GM18499 (cell line): ENCODE results near the gene INAFM1.
A peak's percentile ranks its signal among the peaks of the same experiment; 100 is the strongest.
"Not testable (repeated sequence)": the region's sequence is repeated elsewhere in the genome, so short reads cannot be mapped to it uniquely, and the experiment has no call there.

ENCODE experiments used
- ATAC-seq: cut with Tn5 transposase; IDR thresholded peaks from one replicate; pipeline ENCODE4 v1.9.1; 2021; ENCODE audit warnings: moderate number of reproducible peaks; ENCODE audit not compliant: insufficient read depth, unreplicated experiment

Gene INAFM1

DNA sequence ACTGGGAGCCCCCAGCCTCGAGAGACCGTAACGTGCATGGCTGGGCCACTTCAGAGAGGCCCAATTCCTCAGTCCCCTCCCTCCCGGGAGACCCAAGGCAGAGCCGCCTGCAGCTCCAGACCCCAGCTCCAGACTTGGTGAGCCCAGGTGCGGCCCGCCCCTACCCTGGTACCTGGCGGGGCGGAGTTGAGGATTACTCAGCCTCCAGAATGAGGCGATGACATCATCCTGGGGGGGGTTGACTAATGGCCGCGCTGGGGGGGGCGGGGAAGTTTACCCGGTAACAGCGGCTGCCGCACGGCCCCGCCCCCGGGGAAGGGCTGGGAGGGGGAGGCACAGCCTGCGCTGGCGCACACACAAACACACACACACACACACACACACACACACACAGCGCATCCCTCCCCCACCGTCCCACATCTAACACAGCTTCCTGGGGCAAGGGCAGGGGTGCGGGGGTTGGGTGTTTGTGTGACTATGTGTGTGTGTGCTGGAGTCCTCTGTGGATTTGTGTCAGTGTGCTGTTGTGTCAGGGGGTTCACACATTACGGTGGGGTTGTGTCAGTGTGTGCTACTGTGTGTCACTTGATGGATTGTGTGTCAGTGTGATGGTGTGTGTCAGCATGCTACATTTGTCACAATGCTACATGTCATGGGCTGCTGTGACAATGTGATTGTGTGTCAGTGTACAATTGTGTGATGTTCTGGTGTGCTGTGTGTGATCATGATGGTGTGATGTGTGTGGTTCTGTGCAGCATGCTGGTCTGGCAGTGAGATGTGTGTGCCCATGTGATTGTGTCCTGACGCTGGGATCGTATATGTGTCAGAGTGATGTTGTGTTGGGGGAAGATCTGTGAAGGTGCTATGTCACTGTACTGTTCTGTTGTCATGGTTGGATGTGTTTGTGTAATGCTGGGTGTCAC, 33.4 kb upstream of the INAFM1 start:
- no peak for ATAC-seq

DNA sequence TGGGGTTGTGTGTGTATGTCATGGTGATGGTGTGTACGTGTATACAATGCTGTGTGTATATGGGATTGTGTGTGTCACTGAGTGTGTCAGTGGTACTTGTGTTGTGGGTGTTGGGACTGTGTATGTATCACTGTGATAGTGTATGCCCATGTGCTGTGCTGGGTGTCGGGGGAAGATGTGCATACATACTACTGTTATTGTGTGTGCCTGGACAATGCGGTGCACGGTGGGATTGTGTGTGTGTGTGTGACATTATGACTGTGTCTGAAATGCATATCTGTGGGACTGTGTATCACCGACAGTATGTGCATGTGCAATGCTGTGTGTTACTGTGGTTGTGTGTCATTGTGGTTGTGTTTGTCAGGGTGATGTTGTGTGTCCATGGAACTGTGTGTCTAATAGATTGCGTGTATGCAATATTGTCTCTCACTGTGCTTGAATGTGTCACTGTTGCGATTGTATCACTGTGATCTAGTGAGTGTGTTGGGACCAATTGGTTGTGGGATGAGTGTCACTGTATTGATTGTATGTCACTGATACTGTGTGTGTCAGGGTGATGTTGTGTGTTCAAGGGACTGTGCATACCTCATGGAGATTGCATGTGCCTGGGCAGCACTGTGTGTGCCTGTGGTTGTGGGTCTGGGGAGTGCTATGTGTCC, 32.6 kb upstream of the INAFM1 start:
- no peak for ATAC-seq

DNA sequence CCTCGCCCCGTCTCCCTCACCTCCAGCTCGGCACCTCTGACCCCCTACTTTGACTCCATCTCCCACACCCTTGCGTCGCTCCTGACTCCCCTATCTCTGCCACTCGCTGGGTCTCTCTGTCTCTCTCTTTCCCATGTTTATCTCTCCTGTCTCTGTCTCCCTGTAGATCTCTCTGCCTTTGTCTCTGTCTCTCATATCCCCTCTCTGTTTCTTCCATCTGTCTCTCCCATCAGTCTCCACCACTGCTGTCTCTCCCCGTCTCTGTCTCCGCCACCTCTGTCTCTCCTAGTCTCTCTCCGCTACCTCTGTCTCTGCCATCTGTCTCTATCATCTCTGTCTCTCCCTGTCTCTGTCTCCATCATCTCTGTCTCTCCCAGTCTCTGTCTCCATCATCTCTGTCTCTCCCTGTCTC, 31.3 kb upstream of the INAFM1 start:
- no peak for ATAC-seq

DNA sequence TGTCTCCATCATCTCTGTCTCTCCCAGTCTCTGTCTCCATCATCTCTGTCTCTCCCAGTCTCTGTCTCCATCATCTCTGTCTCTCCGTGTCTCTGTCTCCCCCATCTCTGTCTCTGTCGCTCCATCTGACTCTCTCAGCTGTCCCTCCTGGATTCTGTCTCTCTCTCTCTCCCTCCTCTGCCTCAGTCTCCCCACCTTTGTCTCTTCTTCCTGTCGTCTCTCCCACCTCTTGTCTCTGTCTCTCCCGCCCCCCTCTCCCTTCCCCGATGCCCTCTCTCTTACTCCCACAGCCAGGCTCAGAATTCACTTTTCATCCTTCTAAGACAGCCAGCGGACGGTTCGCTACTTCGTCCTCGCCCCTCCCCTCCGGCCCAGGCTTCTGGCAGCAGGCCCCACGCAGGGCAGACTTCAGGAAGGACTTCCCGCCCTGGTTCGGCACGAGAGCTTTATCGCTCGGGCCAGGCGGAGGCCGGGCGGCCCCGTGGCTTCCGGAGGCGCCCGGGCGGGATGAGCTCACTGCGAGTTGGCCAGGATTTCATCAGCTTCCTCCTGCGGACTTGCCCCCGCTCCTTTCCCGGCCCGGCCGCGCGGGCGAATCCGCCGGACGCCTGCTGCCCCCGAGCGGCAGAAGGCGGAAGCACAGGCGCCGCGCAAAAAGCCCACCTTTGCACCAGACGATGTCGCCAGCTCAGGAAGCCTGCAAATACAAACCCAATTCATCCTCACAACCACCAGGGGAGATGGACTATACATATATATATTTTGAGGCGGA, 30.7 kb upstream of the INAFM1 start:
- no peak for ATAC-seq

DNA sequence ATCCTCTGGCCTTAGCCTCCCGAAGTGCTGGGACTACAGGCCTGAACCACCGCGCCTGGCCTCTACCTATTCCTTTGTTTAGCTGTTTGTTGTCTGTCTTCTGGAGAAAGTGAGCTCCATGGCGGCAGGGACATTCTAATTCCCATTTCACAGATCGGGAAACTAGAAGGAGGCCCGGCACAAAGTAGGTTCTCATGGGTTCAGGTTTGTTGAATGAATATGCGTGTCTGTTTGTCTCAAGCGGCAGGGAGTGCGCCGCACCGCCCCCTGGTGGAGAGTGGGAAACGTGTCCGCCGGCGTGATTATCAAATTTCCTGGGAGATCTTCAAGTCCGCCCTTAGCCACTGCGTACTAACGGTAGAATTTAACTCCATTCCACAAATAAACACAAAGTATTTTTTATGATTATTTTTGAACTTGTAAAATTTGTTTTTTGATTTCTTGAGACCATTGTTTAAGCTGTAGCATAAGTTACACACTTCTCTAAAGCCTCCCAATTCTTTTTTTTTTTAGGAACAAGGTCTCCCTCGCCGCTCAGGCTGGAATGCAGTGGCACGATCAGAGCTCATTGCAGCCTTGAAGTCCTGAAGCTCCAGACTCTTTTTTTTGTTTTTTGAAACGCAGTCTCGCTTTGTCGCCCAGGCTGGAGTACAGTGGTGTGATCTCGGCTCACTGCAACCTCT, 27.2 kb upstream of the INAFM1 start:
- no peak for ATAC-seq

DNA sequence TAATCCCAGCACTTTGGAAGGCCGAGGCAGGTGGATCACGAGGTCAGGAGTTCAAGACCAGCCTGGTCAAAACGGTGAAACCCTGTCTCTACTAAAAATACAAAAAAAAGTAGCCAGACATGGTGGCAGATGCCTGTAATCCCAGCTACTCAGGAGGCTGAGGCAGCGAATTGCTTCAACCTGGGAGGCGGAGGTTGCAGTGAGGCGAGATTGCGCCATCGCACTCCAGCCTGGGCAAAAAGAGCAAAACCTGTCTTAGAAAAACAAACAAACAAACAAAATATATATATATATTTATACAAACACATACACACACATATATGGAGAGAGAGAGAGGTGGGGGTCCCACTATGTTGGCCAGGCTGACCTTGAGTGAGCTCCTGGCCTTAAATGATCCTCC, 21.7 kb upstream of the INAFM1 start:
- not testable (repeated sequence) for ATAC-seq

DNA sequence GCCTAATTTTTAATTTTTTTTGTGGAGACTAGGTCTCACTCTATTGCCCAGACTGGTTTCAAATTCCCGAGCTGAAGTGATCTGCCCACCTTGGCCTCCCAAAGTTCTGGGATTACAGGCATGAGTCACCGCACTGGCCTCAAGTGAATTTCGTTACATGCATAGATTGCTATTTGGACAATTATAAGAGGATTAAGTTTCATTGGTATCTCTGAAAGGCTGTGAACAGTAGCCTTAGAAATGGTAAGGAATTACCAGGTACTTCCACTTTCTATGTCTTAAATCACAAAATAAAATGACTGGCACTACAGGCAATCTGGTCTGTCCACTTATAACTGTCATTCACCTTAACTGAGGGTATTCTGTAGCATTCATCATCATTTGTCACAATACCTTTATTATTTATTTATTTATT, 21.2 kb upstream of the INAFM1 start:
- ATAC-seq, result no peak

DNA sequence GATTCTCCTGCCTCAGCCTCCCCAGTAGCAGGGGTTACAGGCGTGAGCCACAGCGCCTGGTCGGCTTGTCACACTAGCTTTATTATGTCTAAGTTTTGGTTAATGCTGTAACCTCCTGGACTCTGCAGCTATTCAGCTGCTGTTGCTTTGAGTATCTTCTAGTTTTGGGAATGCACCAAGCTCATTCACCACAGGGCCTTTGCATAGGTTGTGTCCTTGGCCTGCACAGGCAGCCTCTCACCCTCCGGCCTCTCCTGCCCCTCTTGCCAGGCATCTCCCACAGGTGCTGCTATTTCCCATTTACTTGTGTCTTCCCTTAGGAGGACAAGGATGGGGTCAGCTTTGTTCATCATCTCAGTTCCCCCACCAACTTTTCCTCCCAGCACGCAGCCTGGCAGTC, 20.7 kb upstream of the INAFM1 start:
- no peak for ATAC-seq

DNA sequence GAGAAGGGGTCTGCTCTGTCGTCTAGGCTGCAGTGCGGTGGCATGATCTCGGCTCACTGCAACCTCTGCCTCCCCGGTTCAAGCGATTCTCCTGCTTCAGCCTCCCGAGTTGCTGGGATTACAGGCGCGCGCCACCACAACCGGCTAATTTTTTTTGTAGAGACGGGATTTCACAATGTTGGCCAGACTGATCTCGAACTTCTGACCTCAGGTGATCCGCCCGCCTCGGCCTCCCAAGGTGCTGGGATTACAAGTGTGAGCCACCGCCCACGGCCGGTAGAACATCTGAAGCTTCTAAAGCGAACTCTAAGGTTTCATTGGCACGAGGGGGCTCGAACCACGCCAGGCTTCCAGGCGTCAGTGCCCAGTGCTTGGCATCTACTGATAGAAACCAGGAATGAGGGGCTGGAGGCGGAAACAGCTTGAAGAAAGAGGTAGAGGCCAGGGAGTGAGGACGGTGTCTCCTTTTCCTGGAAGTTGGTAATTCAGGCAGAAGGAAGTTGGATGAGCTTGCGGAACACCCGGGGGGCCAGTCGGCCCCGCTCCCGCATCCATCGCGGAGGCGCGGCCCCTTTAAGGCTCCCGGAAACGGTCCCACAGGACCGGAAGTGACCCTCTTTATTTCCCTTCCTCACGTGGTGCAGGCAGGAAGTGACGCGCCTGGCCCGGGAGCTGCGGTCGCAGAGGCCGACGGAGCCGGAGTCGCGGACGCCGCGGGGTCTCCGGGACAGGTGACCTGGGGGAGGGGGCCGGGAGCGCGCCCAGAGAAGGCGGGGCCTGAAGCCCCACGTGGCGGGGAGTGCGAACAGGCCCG, 18.6 kb upstream of the INAFM1 start, which contains the start of gene CCDC9:
Gene CCDC9 (plus strand): TSS at position 647 of the 814 bp plus-strand sequence. CDS start 1,876 bp downstream, outside the sequence.
- peak; percentile 37 for ATAC-seq

DNA sequence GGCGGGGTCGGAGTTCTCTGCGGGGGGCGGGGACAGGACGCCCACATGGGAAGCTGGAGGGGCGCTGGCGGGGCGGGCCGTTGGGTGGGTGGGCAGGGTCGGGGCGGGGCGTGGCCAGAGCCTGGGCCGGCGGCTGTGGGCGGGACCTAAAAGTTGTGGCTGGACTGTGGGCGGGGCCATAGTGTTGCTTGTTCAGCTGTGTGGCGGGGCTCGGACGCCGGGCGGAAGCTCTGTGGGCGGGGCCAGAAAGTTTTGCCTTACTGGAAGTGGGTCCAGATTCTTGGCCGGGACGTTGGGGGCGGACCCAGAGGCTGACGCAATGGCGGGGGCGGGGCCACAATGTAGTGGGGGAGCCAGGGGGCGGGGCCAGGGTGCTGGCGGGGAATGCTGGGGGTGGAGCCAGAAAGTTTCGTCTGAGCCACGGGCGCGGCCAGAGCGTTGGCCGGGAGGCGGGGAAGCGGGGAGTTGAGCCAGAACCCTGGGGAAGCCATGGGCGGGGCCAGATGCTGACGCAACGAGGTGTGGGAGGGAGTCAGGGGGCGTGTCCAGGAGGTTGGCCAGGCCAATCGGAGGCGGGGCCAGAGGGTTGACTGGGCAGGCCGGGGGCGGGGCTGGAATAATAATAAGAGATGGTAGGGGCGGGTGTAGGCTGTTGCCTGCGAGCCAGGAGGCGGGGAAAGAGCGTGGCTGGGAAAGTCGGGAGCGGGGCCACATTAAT, 17.8 kb upstream of the INAFM1 start:
- ATAC-seq, result peak; percentile 46

DNA sequence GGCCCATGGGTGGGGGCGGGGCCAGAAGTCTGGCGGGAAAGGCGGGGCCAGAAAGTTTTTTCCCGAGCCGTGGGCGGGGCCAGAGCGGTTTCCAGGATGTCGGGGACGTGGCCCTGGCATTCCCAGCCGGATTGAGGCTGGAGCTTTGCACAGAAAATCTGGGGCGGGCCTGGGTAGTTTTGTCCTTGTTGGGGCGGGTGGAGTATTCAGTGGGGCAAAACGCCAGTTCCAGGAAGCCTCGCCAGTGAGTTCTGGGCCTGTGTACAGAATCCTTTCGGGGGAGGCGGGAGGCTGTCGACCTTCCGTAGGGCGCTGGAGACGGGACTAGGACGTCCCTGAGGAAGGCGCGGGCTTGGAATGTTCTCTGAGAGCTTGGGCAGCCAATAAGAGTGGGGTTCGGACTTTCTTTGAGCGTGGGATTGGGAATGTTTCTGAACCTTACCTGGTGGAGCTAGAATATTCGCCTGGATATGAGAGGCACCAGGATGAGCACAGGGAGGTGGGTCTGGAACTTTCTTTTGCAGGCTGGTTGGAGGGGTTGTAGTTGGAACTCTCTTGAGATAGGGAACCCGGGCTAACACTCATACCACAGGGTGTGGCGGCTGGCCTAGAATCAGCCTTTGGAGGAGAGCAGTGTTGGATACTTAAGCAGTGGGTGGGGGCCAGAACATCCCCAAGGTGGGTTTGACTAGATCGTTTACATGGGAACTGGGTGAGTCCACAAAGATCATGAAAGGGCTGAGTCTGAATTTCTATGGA, 17.1 kb upstream of the INAFM1 start:
- ATAC-seq, result no peak

DNA sequence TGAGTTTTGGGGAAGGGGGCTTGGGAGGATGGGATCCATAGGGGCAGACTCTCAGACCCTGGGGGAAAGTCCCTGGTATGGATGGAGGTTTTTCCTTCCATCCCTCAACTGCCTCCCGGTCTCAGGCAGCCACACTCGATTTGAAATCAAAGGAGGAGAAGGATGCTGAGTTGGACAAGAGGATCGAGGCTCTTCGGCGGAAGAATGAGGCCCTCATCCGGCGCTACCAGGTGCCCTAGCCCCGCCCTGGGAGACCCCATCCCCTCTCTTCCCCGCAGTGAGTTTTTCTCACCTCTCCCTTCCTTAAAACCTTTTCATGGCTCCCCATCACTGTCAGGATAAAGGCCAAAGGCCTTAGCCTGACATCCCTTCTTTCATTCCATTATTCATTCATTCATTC, 16.3 kb upstream of the INAFM1 start:
- no peak for ATAC-seq

DNA sequence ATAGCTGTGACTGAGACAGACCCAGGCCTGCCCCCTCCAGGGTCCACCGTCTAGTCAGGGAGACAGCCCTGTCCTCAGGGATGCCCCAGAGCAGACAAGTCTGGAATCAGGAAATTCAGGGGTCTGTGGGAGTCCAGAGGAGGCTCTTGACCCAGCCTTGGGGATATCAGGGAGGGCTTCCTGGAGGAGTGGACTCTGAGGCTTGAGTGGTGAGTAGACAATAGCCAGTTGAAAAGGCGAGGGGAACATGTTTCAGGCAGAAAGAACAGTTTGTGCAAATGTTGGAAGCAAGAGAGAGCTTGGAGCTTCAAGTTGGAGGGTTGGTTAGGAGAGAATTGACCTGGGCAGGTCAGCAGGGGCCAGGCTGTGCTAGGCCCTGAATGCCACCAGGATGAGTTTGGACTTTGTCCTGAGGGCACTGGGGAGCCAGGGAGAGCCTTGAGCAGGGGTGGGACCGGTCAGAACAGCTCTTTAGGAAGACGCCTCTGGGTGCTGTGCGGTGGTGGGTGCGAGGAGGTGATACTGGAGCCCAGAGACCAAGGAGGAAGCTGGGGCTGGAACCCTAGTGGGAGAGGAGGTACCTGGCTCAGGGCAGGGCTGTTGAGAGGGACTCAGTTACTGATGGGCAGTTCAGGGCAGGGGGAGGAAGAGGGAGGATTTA, 15.7 kb upstream of the INAFM1 start:
- ATAC-seq, result no peak

DNA sequence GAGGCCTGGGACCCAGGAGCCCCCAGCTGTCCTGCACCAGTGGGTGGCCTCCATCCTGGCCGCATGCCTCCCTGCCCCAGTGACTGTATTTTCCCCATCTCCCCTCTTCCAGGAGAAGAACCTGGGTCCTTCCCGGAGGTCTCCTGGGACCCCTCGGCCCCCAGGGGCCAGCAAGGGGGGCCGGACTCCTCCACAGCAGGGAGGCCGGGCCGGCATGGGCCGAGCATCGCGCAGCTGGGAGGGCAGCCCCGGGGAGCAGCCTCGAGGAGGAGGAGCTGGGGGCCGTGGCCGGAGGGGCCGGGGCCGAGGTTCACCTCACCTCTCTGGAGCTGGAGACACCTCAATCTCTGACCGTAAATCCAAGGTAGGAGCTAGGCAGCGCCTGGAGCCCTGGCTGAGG, 14.2 kb upstream of the INAFM1 start:
- no peak for ATAC-seq

DNA sequence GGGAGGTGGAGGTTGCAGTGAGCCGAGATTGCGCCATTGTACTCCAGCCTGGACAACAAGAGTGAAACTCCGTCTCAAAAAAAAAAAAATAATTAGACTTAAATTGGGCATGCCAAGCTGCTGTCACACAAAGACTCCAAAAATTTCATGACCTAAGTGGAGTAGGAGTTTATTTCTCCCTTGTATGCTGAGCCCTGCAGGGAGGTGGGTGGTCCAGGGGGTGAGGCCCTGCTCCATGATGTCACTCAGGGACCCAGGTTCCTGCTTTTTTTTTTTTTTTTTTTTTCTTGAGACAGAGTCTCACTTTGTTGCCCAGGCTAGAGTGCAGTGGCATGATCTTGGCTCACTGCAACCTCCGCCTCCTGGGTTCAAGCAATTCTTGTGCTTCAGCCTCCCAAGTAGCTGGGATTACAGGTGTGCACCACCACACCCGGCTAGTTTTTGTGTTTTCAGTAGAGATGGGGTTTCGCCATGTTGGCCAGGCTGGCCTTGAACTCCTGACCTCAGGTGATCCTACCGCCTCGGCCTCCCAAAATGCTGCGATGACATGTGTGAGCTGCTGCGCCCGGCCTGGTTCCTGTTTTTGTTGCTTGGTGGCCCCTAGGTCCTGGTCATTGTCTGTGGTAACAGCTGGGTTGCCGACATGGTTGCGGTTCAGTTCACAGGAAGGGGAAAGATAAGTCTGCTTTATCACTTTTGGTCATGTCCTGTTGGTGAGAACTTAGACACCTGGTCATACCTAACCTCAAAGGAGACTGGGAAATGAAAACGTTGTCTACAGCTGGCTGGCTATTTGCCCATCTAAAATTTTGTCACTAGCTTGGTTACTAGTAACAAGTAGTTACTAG, 12.5 kb upstream of the INAFM1 start:
- peak; percentile 49 for ATAC-seq

DNA sequence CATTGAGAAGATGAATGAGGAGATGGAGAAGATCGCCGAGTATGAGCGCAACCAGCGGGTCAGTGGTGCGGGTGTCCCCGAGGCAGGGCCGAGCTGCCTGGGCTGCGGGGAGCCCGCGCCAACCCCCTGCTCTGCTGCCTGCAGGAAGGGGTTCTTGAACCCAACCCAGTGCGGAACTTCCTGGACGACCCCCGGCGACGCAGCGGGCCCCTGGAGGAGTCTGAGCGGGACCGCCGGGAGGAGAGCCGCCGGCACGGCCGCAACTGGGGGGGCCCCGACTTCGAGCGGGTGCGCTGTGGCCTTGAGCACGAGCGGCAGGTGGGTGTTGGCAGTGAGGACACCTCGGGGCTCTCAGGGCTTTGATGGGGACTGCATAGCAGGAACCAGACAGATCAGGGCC, 10.1 kb upstream of the INAFM1 start:
- no peak for ATAC-seq
